ENCODE measurements around the gene HINFP. TPM values are rescaled to one million over a fixed set of nuclear protein-coding genes. Genes with fewer than 3 reads are reported as not detected.

HINFP gene, protein sequence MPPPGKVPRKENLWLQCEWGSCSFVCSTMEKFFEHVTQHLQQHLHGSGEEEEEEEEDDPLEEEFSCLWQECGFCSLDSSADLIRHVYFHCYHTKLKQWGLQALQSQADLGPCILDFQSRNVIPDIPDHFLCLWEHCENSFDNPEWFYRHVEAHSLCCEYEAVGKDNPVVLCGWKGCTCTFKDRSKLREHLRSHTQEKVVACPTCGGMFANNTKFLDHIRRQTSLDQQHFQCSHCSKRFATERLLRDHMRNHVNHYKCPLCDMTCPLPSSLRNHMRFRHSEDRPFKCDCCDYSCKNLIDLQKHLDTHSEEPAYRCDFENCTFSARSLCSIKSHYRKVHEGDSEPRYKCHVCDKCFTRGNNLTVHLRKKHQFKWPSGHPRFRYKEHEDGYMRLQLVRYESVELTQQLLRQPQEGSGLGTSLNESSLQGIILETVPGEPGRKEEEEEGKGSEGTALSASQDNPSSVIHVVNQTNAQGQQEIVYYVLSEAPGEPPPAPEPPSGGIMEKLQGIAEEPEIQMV
- polyA plus RNA-seq (2012; ENCODE audit: missing spikeins): 19.3 TPM

DNA sequence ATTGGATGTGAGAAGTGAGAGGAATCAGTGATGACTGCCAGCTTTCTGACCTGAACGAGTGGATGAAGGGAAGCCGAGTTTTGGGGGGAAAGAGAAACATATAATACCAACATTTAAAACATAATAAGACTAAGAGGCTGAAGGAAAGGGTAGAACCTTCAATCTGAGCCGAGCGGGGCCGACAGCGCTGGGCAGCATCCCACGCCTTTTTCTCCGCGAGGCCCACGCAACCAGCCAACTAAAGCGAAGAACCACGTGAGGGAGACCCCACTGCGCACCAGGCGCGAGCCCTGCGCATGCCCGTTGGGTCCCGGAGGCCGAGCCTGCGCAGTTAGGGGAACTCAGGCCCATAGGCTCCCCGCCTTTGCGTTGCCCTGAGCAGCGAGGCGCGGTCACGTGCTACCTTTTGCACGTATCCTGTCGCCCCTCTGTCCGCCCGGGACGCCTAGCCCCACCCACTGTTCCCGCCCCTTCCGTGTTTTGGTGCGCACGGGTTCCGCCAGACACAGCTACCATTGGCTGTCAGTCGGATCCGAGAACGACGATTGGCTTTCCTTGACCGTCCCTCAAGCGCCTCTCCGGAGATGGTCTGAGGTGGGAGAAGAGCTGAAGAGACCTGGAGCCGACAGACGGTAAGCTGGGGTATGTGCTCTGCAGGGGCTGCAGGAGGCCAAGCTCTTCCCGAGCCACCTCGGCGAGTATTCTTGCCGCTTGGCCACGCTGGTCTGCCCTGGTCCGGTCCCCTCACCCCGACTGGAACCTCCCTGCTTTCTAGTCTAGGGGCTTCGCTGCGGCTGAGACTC is at the start of gene HINFP:
Gene HINFP (plus strand): TSS at position 573 of the 803 bp plus-strand sequence. CDS start 5,365 bp downstream, outside the sequence.
- FAIRE-seq (peak; percentile 100), DNase-seq (ENCODE audit: insufficient read length) (peak; percentile 99)
- TF ChIP-seq TAF1 (IDR thresholded peaks at IDR 0.05; ENCODE audit: borderline replicate concordance, low read depth, low read length) (no peak), POLR2A (IDR thresholded peaks at IDR 0.05; ENCODE audit: low read depth, low read length) (peak; percentile 87), POLR2AphosphoS5 (IDR thresholded peaks at IDR 0.05; ENCODE audit: low read depth, low read length) (peak; percentile 87)

DNA sequence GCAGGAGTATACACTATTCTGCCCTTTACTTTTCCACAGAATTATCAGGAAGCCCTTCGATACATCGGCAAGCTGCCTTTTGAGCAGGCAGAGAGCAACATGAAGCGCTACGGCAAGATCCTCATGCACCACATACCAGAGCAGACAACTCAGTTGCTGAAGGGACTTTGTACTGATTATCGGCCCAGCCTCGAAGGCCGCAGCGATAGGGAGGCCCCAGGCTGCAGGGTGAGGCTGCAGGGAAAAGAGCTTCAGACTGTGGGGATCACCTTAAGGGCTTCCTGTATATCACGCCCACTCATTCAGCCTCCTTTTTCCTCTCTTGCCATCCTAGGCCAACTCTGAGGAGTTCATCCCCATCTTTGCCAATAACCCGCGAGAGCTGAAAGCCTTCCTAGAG is 43.5 kb upstream of the HINFP start:
- DNase-seq (ENCODE audit: insufficient read length): no peak
- FAIRE-seq: no peak
- no peak for TF ChIP-seq POLR2AphosphoS5 (IDR thresholded peaks at IDR 0.05; ENCODE audit: low read depth, low read length)
- no peak for TF ChIP-seq POLR2A (IDR thresholded peaks at IDR 0.05; ENCODE audit: low read depth, low read length)
- no peak for TF ChIP-seq TAF1 (IDR thresholded peaks at IDR 0.05; ENCODE audit: borderline replicate concordance, low read depth, low read length)

DNA sequence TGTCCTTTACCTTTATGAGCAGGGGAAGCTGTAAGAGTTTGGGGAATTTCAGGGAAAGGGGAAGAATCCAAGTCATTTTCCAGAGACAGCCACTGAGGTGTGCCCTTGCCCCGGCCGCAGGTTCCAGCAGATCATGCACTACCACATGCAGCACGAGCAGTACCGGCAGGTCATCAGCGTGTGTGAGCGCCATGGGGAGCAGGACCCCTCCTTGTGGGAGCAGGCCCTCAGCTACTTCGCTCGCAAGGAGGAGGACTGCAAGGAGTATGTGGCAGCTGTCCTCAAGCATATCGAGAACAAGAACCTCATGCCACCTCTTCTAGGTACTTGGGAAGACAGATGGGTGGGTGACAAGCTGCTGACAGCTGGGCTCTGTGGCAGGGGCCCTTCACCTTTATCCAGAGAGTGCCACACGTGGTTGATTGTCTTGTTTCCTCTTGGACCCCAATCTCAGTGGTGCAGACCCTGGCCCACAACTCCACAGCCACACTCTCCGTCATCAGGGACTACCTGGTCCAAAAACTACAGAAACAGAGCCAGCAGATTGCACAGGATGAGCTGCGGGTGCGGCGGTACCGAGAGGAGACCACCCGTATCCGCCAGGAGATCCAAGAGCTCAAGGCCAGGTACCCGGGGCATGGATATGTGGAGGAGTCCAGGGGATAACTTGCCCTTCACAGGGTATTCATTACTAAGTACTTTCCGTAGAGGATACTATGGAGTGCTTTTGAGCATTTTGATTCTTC is 42.5 kb upstream of the HINFP start:
- DNase-seq (ENCODE audit: insufficient read length) (no peak), FAIRE-seq (no peak)
- no peak for TF ChIP-seq POLR2A (IDR thresholded peaks at IDR 0.05; ENCODE audit: low read depth, low read length)
- TF ChIP-seq POLR2AphosphoS5 (IDR thresholded peaks at IDR 0.05; ENCODE audit: low read depth, low read length): no peak
- TF ChIP-seq TAF1 (IDR thresholded peaks at IDR 0.05; ENCODE audit: borderline replicate concordance, low read depth, low read length): no peak

DNA sequence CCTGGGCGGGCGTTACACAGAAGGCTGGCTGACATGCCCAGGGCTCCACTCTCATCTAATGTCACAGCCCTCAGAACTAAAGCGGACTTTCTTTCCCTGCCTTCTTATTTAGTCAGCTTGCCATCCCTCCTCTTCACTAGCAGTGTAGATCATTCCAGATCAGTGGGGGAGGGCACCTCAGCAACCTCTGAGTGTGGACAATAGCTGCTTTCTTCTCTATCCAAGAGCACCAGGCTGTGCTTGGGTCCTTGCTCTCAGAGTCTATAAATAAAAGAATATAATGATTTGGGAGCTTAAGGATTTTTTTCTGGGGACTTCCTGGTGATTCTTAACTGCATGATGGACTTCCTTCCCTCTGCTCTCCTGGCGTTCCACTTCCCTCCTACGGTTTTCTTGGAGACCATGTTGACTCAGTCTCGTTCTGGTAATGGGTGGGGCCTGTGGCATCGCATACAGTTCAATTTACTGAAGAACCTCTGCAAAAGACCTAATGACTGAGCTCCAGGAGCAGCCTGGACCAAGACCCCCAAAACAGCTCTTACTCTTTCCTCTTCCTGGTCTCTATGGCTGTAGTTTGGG is 39.6 kb upstream of the HINFP start:
- FAIRE-seq (no peak), DNase-seq (ENCODE audit: insufficient read length) (no peak)
- no peak for TF ChIP-seq TAF1 (IDR thresholded peaks at IDR 0.05; ENCODE audit: borderline replicate concordance, low read depth, low read length)
- no peak for TF ChIP-seq POLR2AphosphoS5 (IDR thresholded peaks at IDR 0.05; ENCODE audit: low read depth, low read length)

DNA sequence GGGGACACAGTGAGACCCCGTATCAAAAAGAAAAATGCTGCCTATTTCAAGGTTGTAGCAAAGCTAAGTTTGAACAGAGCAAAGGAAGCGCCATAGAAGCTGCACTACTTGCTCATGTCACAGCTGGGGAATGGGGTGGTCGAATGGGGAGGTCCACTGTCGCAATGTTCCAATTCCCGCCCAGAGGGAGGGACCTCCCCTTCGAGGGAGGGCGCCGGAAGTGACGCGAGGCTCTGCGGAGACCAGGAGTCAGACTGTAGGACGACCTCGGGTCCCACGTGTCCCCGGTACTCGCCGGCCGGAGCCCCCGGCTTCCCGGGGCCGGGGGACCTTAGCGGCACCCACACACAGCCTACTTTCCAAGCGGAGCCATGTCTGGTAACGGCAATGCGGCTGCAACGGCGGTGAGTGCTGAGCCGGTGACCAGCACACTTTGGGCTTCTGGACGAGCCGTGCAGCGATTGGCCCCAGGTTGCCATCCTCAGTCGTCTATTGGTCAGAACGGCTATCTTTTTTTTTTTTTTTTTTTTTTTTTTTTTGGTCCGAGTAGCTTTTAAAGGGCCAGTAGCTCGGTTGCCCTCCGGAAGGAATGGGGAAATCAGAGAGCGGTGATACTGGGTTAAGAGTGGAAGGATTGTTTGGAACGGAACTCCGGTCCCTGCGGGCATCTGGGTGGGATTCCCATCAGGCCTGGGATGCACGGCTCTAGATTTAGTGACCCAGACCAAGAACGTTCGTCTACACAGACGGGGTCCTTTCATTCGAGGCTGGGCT is 36.5 kb upstream of the HINFP start, which contains the start of gene HMBS:
Gene HMBS (plus strand): TSS at position 219 of the 774 bp plus-strand sequence. CDS start 153 bp downstream, at position 372.
- FAIRE-seq (peak; percentile 100), DNase-seq (ENCODE audit: insufficient read length) (peak; percentile 94)
- TF ChIP-seq TAF1 (IDR thresholded peaks at IDR 0.05; ENCODE audit: borderline replicate concordance, low read depth, low read length) (0 out of 2 replicates have a peak, but pooled peaks have one; percentile 6), POLR2AphosphoS5 (IDR thresholded peaks at IDR 0.05; ENCODE audit: low read depth, low read length) (peak; percentile 90), POLR2A (IDR thresholded peaks at IDR 0.05; ENCODE audit: low read depth, low read length) (peak; percentile 93)

DNA sequence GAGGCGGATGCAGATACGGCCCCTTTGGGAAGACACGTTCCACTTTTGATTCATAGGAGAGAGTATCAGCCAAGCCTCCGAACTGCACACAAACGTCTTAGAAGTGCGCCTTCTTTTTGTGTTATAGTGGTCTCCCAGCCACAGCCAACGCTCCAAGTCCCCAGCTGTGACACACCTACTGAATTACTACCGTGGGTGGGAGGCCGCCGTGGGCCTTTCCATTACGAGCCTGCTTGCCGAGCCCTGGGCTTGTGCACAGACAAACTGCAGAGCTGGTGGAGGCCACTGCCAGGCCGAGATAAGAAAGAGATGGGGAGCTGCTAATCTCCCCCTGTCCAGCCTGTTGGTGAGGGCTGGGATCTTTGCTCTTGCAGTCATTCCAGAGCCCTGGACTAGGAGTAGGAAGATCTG is 35.9 kb upstream of the HINFP start:
- no peak for TF ChIP-seq TAF1 (IDR thresholded peaks at IDR 0.05; ENCODE audit: borderline replicate concordance, low read depth, low read length)
- peak; percentile 32 for DNase-seq (ENCODE audit: insufficient read length)
- FAIRE-seq: no peak

DNA sequence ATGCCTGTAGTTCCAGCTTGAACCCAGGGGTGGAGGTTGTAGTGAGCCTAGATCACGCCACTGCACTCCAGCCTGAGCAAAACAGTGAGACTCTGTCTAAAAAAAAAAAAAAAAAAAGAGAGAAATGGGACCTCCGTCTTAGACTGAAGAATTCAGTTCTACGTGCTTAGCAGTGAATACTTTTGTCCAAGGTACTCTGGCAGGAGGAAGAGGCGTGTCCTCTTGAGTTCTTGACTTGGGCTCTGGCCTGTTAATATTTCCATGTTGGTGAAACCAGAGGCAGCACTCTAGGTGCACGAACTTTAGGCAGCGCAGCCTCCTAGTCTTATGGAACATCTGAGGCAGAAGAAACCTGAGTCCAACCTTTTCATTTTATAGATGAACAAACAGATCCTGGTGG is 34.3 kb upstream of the HINFP start:
- DNase-seq (ENCODE audit: insufficient read length) (no peak), FAIRE-seq (no peak)
- TF ChIP-seq TAF1 (IDR thresholded peaks at IDR 0.05; ENCODE audit: borderline replicate concordance, low read depth, low read length) (no peak), POLR2A (IDR thresholded peaks at IDR 0.05; ENCODE audit: low read depth, low read length) (no peak)

DNA sequence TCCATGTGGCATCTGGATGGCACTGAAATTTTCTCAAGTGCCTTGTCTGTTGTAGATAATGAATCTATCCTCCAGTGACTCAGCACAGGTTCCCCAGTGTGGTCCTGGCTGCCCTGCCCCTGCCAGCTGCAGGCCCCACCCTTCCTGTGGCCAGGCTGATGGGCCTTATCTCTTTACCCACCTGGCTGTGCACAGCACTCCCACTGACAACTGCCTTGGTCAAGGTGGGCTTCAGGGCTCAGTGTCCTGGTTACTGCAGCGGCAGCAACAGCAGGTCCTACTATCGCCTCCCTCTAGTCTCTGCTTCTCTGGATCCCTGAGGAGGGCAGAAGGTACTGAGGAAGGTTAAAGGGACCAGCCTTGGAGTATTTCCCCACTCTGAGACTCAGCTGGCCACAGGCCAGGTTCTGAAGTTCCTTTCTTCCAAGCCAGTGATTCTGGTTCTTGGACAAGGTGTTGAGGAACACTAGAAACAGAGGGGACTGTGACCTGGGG is 33.6 kb upstream of the HINFP start:
- FAIRE-seq: no peak

DNA sequence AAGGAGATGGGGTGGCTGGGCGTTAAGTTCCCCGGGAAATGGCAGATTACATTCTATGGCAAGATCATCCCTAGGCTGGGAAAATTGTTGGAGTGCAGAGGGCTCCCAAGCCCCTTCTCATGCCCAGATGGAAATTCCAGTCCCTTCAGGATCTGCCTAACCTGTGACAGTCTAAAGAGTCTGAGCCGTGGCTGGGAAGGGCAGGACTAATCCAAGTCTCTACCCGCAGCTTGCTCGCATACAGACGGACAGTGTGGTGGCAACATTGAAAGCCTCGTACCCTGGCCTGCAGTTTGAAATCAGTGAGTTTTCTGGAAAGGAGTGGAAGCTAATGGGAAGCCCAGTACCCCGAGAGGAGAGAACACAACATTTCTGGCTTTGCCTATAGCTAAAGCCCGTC is 33.0 kb upstream of the HINFP start:
- no peak for TF ChIP-seq POLR2A (IDR thresholded peaks at IDR 0.05; ENCODE audit: low read depth, low read length)
- TF ChIP-seq TAF1 (IDR thresholded peaks at IDR 0.05; ENCODE audit: borderline replicate concordance, low read depth, low read length): no peak
- TF ChIP-seq POLR2AphosphoS5 (IDR thresholded peaks at IDR 0.05; ENCODE audit: low read depth, low read length): no peak
- FAIRE-seq: no peak

More for the DNA sequence above, 33.6 kb upstream of the HINFP start:
- TF ChIP-seq POLR2AphosphoS5 (IDR thresholded peaks at IDR 0.05; ENCODE audit: low read depth, low read length): no peak
- TF ChIP-seq POLR2A (IDR thresholded peaks at IDR 0.05; ENCODE audit: low read depth, low read length): no peak
- TF ChIP-seq TAF1 (IDR thresholded peaks at IDR 0.05; ENCODE audit: borderline replicate concordance, low read depth, low read length): no peak
- no peak for DNase-seq (ENCODE audit: insufficient read length)

DNA sequence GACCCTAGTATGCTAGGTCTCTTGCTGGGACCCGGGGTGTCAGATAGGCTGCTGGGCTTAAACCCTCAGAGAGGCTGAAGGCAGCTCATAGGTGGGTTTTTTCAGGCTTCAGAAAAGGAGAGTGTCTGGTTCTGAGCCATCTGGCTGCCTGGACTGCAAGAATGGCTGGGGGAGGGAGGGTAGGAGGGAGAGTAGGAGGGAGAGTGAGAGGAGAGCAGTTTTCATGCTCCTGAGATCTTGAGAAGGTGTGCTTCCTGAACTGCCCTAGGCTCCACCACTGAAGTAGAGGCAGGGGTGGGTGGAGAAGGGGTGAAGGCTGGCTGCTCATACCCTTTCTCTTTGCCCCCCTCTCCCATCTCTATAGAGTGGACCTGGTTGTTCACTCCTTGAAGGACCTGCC is 32.1 kb upstream of the HINFP start:
- FAIRE-seq: no peak
- no peak for TF ChIP-seq POLR2A (IDR thresholded peaks at IDR 0.05; ENCODE audit: low read depth, low read length)
- TF ChIP-seq POLR2AphosphoS5 (IDR thresholded peaks at IDR 0.05; ENCODE audit: low read depth, low read length): no peak
- no peak for TF ChIP-seq TAF1 (IDR thresholded peaks at IDR 0.05; ENCODE audit: borderline replicate concordance, low read depth, low read length)
- no peak for DNase-seq (ENCODE audit: insufficient read length)

More for the DNA sequence above, 33.0 kb upstream of the HINFP start:
- no peak for DNase-seq (ENCODE audit: insufficient read length)
